GM23338 (cell line): ENCODE data around the gene KIF25.

Experiments used
- CREB1 ChIP-seq: fragments of 250-450 bp; sonication (Bioruptor Pico); IDR thresholded peaks from 2 replicates; pipeline ENCODE4 v1.5.0; 2020; ENCODE audit warnings: low read depth, mild to moderate bottlenecking, moderate library complexity
- EZH2 ChIP-seq: fragments of 200-600 bp; sonication (generic); IDR thresholded peaks from one replicate; pipeline ENCODE4 v1.8.0; 2017; ENCODE audit warnings: antibody characterized with exemption, mild to moderate bottlenecking, low read depth; ENCODE audit not compliant: unreplicated experiment
- EZH2phosphoT487 ChIP-seq: fragments of 200-600 bp; sonication (generic); IDR thresholded peaks from one replicate; pipeline ENCODE4 v1.8.1; 2018; ENCODE audit warnings: antibody characterized with exemption; ENCODE audit not compliant: unreplicated experiment
- JUNB ChIP-seq: IDR thresholded peaks from one replicate; pipeline ENCODE4 v1.6.1; 2016; ENCODE audit warnings: antibody characterized with exemption; ENCODE audit not compliant: unreplicated experiment
- NANOG ChIP-seq: IDR thresholded peaks from 2 replicates; pipeline ENCODE4 v1.6.1; 2016; ENCODE audit warnings: antibody characterized with exemption, borderline replicate concordance
- POLR2AphosphoS5 ChIP-seq: IDR thresholded peaks from 2 replicates; pipeline ENCODE4 v1.6.1; 2016; ENCODE audit warnings: antibody characterized with exemption, low read depth
- ZNF331 ChIP-seq: fragments of 250-450 bp; sonication (Bioruptor Pico); IDR thresholded peaks from 2 replicates; pipeline ENCODE4 v1.5.0; 2020; ENCODE audit warnings: low read depth, mild to moderate bottlenecking, moderate library complexity
- TF ChIP-seq, protein P1 (sequence below), 2 experiments: fragments of 200-600 bp in 1 of 2; sonication (generic) in 1 of 2; conservative IDR thresholded peaks; 2 replicates each; pipeline versions ENCODE4 v1.5.1 to v1.6.1; 2016 to 2017; ENCODE audit warnings: antibody characterized with exemption in 2 of 2, low read depth in 2 of 2, mild to moderate bottlenecking in 2 of 2, moderate library complexity in 1 of 2
- TF ChIP-seq, protein P2 (sequence below): IDR thresholded peaks from one replicate; pipeline ENCODE4 v1.6.1; 2018; ENCODE audit warnings: antibody characterized with exemption; ENCODE audit not compliant: unreplicated experiment
- TF ChIP-seq, protein P3 (sequence below): IDR thresholded peaks from 2 replicates; pipeline ENCODE4 v1.6.1; 2016; ENCODE audit warnings: antibody characterized with exemption

DNA sequence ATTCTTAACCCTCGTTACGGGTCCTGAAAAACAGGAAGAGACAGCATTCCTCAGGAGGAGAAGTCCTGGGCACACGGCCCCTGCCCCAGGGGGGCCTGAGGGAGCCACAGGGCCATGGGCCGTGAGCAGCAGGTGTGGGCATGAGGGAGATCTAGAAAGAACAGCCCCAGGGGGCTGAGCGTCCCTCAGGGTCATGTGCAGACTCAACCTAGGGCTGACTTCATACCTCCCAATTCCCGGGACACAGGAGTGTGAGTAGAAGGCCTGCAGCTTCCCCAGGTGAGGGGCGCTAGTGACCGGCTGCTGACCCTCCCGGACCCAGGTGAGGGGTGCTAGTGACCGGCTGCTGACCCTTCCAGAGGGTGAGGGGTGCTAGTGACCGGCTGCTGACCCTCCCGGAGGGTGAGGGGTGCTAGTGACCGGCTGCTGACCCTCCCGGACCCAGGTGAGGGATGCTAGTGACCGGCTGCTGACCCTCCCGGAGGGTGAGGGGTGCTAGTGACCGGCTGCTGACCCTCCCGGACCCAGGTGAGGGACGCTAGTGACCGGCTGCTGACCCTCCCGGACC is 46.5 kb downstream of the KIF25 start:
- TF ChIP-seq, protein P1, sequence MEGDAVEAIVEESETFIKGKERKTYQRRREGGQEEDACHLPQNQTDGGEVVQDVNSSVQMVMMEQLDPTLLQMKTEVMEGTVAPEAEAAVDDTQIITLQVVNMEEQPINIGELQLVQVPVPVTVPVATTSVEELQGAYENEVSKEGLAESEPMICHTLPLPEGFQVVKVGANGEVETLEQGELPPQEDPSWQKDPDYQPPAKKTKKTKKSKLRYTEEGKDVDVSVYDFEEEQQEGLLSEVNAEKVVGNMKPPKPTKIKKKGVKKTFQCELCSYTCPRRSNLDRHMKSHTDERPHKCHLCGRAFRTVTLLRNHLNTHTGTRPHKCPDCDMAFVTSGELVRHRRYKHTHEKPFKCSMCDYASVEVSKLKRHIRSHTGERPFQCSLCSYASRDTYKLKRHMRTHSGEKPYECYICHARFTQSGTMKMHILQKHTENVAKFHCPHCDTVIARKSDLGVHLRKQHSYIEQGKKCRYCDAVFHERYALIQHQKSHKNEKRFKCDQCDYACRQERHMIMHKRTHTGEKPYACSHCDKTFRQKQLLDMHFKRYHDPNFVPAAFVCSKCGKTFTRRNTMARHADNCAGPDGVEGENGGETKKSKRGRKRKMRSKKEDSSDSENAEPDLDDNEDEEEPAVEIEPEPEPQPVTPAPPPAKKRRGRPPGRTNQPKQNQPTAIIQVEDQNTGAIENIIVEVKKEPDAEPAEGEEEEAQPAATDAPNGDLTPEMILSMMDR (conservative IDR thresholded peaks at IDR 0.05; ENCODE audit: low read depth in 2 of 2): no peak
- TF ChIP-seq EZH2 (no peak), EZH2phosphoT487 (no peak), POLR2AphosphoS5 (no peak), JUNB (no peak), ZNF331 (no peak), CREB1 (CRISPR knock-in tag) (no peak), NANOG (no peak)
- TF ChIP-seq, protein P2, sequence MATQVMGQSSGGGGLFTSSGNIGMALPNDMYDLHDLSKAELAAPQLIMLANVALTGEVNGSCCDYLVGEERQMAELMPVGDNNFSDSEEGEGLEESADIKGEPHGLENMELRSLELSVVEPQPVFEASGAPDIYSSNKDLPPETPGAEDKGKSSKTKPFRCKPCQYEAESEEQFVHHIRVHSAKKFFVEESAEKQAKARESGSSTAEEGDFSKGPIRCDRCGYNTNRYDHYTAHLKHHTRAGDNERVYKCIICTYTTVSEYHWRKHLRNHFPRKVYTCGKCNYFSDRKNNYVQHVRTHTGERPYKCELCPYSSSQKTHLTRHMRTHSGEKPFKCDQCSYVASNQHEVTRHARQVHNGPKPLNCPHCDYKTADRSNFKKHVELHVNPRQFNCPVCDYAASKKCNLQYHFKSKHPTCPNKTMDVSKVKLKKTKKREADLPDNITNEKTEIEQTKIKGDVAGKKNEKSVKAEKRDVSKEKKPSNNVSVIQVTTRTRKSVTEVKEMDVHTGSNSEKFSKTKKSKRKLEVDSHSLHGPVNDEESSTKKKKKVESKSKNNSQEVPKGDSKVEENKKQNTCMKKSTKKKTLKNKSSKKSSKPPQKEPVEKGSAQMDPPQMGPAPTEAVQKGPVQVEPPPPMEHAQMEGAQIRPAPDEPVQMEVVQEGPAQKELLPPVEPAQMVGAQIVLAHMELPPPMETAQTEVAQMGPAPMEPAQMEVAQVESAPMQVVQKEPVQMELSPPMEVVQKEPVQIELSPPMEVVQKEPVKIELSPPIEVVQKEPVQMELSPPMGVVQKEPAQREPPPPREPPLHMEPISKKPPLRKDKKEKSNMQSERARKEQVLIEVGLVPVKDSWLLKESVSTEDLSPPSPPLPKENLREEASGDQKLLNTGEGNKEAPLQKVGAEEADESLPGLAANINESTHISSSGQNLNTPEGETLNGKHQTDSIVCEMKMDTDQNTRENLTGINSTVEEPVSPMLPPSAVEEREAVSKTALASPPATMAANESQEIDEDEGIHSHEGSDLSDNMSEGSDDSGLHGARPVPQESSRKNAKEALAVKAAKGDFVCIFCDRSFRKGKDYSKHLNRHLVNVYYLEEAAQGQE: no peak
- TF ChIP-seq, protein P3, sequence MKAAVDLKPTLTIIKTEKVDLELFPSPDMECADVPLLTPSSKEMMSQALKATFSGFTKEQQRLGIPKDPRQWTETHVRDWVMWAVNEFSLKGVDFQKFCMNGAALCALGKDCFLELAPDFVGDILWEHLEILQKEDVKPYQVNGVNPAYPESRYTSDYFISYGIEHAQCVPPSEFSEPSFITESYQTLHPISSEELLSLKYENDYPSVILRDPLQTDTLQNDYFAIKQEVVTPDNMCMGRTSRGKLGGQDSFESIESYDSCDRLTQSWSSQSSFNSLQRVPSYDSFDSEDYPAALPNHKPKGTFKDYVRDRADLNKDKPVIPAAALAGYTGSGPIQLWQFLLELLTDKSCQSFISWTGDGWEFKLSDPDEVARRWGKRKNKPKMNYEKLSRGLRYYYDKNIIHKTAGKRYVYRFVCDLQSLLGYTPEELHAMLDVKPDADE: no peak
